GM23338 (cell line): ENCODE results near the gene OGG1.

Source experiments
- CTCF ChIP-seq, 2 experiments: fragments of 200-600 bp in 1 of 2; sonication (generic) in 1 of 2; conservative IDR thresholded peaks; 2 replicates each; pipeline versions ENCODE4 v1.5.1 to v1.6.1; 2016 to 2017; ENCODE audit warnings: antibody characterized with exemption in 2 of 2, low read depth in 2 of 2, mild to moderate bottlenecking in 2 of 2, moderate library complexity in 1 of 2
- POLR2AphosphoS5 ChIP-seq: IDR thresholded peaks from 2 replicates; pipeline ENCODE4 v1.6.1; 2016; ENCODE audit warnings: antibody characterized with exemption, low read depth
- REST ChIP-seq: IDR thresholded peaks from one replicate; pipeline ENCODE4 v1.6.1; 2018; ENCODE audit warnings: antibody characterized with exemption; ENCODE audit not compliant: unreplicated experiment
- TF ChIP-seq, protein P1 (sequence below): IDR thresholded peaks from 2 replicates; pipeline ENCODE4 v1.6.1; 2016; ENCODE audit warnings: antibody characterized with exemption

GRCh38 chr3:9744162-9744561, 5.6 kb upstream of the OGG1 start:
- TF ChIP-seq CTCF (conservative IDR thresholded peaks at IDR 0.05; ENCODE audit: low read depth in 2 of 2) (no peak), REST (no peak), POLR2AphosphoS5 (no peak)
- TF ChIP-seq, protein P1, sequence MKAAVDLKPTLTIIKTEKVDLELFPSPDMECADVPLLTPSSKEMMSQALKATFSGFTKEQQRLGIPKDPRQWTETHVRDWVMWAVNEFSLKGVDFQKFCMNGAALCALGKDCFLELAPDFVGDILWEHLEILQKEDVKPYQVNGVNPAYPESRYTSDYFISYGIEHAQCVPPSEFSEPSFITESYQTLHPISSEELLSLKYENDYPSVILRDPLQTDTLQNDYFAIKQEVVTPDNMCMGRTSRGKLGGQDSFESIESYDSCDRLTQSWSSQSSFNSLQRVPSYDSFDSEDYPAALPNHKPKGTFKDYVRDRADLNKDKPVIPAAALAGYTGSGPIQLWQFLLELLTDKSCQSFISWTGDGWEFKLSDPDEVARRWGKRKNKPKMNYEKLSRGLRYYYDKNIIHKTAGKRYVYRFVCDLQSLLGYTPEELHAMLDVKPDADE = no peak
